GM18951 (cell line): ENCODE results near the gene FUT6.
A peak's percentile ranks its signal among the peaks of the same experiment; 100 is the strongest.

Experiments used
- POLR2A ChIP-seq: IDR thresholded peaks from 4 replicates; pipeline ENCODE4 v1.6.1; 2011; ENCODE audit warnings: mild to moderate bottlenecking; ENCODE audit not compliant: insufficient read length, insufficient read depth; ENCODE audit errors: extremely low read depth
- in situ Hi-C: fragments of 300-500 bp; cut with MboI; formaldehyde crosslinking; loops from one replicate; pipeline ENCODE4 v1.12.0; 2022; ENCODE audit warnings: low sequenced_read_pairs, mixed read lengths, inconsistent platforms; ENCODE audit not compliant: unreplicated experiment

The FUT6 gene

GRCh38 chr19:5827891-5828660 lies 11.4 kb downstream of the FUT6 start:
- in situ Hi-C loops, result no loop called here
- peak; percentile 98 for TF ChIP-seq POLR2A

- in situ Hi-C loops, result no loop called here
- no peak for TF ChIP-seq POLR2A
Measured at GRCh38 chr19:5827342-5827890, 12.1 kb downstream of the FUT6 start.

DNA sequence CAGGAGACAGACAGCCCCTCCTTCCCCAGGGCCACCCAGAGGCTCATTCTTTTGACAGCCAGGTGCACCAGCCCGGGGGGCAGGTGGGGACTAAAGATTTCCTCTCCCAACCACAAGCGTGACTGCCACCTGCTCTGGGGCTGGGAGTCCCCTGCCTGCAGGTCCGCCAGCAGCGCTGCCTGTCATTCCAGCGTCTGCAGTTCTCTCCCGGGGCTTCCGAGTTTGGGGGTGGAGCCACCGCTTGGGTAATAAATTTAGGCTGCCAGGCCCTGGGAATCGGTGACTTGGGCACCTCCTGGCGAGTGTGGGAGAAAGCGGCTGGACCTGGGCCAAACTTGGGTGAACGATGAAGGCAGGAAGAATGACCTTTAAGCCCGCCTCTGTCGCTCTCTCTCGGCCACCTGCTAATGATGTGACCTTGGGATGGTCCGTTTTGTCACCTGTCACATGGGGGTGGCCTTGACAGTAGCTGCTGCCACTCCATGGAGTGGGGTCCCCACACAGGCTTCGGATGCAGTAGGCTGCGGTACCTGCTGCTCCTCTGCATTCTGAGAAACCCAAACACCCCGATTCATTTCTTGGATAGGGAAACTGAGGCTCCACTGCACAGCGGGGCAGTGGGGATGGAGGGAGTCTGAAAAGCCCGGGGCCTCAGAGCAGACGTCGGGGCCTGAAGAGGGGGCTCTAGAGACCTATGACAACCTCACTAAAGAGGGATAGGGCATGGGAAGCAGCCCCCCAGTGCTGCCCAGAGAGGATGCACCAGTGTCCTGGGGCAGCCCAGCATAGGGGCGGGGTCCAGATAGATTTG lies 12.8 kb downstream of the FUT6 start:
- TF ChIP-seq POLR2A, result no peak
- in situ Hi-C loops, result no loop called here

- TF ChIP-seq POLR2A, result no peak
- in situ Hi-C loops, result no loop called here
Measured at GRCh38 chr19:5825178-5825577, 14.3 kb downstream of the FUT6 start.

DNA sequence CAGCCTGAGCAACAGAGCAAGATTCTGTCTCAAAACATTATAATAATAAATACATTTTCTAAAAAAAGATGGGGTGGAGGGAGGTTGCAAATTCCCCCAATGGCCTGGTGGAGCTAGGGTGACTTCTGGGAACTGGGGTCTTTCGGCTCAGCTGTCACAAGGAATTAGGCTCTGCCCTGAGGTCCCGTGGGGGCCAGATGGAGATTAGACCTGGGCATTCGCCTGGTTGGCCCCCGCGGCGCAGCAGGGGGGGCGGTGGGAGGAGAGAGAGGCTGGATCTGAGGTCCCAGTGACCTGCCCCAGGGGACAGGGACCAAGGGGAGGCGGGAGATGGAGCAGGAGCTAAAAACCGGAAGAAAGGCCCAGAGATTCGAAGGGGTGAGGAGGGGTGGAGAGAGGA lies 14.8 kb downstream of the FUT6 start:
- in situ Hi-C loops, result no loop called here
- TF ChIP-seq POLR2A, result no peak

DNA sequence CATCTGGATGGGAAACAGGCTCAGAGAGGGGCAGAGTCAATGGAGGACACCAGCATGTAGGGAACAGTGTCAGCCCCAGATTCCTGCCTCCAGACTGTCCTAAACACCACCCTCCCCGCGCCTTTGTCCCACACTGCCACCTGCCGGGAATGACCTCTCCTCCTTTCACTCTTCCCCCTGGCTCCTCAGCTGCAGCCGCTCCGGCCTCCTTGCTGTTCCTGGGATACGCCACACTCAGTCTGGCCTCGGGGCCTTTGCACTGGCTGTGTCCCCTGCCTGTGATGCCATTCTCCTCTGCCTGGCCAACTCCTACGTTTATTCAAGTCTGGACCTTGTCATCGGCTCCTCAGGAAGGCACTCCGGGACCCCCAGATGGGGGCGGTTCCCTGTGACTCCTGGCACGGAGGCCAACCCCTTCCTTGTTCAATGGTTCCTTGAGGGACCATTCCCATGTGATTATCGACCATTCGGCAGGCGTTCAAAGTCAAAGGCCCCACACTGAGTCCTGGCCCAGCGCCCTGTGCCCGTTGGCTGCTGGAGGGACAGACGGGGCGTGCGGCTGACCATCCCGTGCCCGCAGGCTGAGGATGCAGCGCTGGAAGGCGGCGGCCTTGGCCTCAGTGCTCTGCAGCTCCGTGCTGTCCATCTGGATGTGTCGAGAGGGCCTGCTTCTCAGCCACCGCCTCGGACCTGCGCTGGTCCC lies 15.8 kb downstream of the FUT6 start:
- TF ChIP-seq POLR2A, result no peak
- in situ Hi-C loops, result no loop called here

DNA sequence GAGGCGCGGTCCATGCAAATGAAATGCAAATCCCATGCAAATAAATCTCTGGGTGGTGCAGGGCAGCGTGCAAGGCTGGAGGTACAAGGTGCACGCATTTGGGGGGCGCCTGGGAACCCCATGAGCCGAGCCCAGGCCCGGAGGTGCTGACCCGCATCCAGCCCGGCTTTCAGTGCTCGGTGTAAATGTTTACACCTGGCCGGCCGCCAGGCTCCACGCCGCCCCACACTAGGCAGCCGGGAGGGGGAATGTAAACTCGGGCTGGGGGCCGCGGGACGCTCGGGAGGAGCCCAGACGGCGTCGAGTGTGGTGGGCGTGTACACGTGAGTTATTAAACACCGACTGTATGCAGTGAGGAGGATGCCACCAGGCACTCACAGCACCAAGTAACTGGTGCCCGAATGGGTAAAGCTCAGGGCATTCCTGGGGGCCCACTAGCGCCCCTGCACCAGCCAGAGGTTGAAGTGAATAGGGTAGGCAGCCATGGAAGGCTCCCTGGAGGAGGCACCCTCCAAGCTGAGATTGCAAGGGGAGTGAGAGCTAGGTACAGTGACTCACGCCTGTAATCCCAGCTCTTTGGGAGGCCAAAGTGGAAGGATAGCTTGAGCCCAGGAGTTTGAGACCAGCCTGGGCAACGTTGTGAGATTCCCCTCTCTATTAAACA lies 17.2 kb downstream of the FUT6 start:
- in situ Hi-C loops, result no loop called here

GRCh38 chr19:5821521-5822180 lies 17.9 kb downstream of the FUT6 start:
- TF ChIP-seq POLR2A, result no peak
- in situ Hi-C loops, result no loop called here

More for the DNA sequence above, 17.2 kb downstream of the FUT6 start:
- no peak for TF ChIP-seq POLR2A

DNA sequence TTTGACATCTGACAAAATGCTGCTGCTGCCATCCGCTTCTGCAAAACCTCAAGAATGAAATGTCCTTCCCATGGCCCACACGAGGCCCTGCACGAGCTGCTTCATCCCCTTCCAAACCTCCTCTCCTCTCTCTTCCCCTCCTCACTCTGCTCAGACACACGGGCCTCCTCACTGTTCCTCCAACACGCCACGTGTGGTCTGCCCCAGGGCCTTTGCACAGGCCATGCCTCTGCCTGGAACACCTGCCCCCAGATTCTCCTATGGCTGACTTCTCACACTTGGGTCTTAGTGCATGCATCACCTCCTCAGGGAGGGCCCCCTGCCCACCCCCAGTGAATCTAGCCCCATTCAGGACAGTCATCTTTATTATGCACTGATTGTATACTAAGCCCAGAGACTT lies 18.7 kb downstream of the FUT6 start:
- in situ Hi-C loops, result no loop called here
- no peak for TF ChIP-seq POLR2A

GRCh38 chr19:5818594-5818993 lies 20.9 kb downstream of the FUT6 start:
- no peak for TF ChIP-seq POLR2A
- in situ Hi-C loops, result no loop called here

GRCh38 chr19:5817218-5817617 lies 22.3 kb downstream of the FUT6 start:
- in situ Hi-C loops, result no loop called here

DNA sequence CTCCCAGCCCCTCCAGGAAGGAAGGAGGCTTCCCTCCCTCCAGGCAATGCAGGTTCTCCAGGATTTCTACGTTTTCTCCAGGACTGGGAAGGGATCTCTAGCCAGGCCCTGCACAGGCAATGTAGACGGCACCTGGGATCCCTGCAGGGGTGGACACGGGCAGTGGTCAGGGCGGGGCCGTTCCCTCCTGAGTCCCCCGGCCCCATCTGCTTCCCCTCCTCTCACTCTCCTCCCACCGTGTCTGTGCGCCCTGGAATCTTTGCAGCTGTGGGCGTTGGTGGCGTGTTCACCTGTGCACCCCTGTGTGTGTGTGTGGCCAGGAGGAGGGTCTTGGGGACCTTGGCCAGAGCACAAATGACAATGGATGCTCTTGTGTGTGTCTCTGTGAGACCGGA lies 24.7 kb downstream of the FUT6 start:
- TF ChIP-seq POLR2A, result no peak
- in situ Hi-C loops, result no loop called here

More at GRCh38 chr19:5817218-5817617, 22.3 kb downstream of the FUT6 start:
- no peak for TF ChIP-seq POLR2A
